Activated naive CD4-positive, alpha-beta T cell treated with Interleukin-2 at 50 U/mL for 16 hours (primary cell): ENCODE results near the gene SPINK14.

ENCODE experiments used
- DNase-seq: peaks from one replicate; pipeline ENCODE4 v3.0.0-alpha.2; 2020

The SPINK14 gene

GRCh38 chr5:148168246-148168645 is at the start of gene SPINK14:
Gene SPINK14, plus strand, starts transcription at chr5:148168546. Its CDS starts 1,187 bp downstream, at chr5:148169733.
- no peak for DNase-seq

- no peak for DNase-seq
Measured at GRCh38 chr5:148120317-148120716, 48.0 kb upstream of the SPINK14 start.

GRCh38 chr5:148125641-148126040 is 42.7 kb upstream of the SPINK14 start:
- no peak for DNase-seq

- no peak for DNase-seq
Measured at GRCh38 chr5:148135091-148136048, 33.0 kb upstream of the SPINK14 start.

DNA sequence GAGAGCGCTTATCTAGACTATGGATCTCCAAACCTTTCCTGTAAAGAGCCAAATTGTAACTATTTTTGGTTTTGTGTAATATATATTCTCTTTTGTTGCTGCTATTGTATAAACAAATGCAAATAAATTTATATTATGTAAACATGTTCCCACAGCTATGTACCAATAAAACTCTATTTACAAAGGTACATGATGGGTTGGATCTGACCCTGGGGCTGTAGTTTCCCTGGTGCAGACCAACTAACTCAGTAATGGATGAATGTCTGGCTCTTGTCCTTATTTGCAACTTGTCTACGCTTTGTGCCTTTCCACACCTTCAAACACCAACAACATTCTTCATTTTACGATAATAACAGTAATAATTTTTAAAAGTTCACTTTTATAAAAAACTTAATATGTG is 27.5 kb upstream of the SPINK14 start:
- no peak for DNase-seq

- DNase-seq: no peak
Measured at GRCh38 chr5:148141645-148142044, 26.7 kb upstream of the SPINK14 start.

DNA sequence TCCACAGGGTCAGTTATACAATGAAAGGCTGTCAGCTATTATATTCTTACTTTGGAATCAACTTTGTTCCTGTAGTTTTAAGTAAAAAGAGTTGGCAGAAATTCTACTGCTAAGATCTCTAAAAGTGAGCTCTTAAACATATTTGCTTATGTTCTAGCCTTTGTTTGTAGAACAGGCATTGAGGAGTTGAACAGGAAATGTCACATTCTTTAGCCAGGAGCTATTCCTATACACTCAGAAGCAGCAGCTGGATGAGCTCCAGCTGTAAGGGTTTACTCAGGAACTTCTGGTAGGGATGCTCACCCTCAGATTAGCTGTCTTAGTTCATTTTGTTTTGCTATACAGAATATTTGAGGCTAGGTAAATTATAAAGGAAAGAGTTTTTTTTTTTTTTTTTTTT is 22.4 kb upstream of the SPINK14 start:
- DNase-seq: no peak

DNA sequence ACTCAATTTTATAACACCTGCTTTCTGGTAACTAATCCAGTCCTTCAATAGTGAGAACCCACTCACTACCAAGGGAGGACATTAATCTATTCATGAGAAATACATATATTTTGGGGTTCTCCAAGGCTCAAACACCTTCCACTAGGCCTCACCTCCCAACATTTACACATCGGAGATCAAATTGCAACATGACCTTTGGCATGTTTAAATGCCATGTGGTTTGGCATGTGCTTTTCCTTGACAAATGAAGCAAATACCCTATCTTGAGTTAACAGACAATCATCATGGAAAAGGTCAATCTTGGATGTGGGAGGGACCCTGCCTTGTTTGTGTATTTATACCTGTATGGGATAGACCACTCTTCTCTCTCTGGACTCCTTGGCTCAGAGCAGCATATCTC is 21.9 kb upstream of the SPINK14 start:
- DNase-seq: no peak

DNA sequence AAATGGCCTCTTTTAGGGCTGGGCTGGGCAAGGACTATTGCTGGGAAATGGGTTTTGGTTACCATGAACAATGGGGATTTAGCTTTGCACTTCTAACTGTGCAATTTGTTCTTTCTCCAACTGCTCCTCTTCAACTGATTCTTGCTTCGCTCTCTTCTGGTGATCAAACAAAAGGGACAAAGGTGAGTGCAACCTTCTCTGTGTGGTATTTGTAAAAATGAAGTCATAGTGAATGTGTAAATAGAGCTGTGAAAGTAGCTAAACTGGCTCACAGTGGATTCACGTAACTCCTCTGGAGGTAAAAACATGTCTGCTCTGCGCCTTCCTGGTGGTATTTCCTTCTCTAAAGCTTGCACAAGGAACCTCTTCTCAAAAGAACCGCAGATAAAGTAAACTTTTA is 20.9 kb upstream of the SPINK14 start:
- DNase-seq: no peak

- no peak for DNase-seq
Measured at GRCh38 chr5:148151872-148152271, 16.5 kb upstream of the SPINK14 start.

DNA sequence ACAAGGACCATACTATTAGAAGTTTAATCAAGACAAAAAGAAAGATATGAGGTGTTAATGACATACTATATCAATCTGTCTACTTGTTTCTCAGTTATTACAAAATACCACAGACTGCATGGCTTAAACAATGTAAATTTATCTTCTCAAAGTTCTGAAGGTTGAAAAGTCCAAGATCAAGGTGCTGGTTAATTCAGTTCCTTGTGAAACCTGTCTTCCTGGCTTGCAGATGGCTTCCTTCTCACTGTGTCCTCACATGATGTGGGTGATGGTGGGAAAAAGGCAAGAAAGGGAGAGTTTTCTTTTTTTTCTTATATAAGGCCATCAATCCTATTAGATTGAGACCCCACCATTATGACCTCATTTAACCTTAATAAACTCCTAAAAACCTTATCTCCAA is 15.6 kb upstream of the SPINK14 start:
- no peak for DNase-seq

- no peak for DNase-seq
Measured at GRCh38 chr5:148156609-148157008, 11.7 kb upstream of the SPINK14 start.

GRCh38 chr5:148162038-148162437 is 6.3 kb upstream of the SPINK14 start:
- no peak for DNase-seq

GRCh38 chr5:148163345-148163744 is 5.0 kb upstream of the SPINK14 start:
- no peak for DNase-seq

DNA sequence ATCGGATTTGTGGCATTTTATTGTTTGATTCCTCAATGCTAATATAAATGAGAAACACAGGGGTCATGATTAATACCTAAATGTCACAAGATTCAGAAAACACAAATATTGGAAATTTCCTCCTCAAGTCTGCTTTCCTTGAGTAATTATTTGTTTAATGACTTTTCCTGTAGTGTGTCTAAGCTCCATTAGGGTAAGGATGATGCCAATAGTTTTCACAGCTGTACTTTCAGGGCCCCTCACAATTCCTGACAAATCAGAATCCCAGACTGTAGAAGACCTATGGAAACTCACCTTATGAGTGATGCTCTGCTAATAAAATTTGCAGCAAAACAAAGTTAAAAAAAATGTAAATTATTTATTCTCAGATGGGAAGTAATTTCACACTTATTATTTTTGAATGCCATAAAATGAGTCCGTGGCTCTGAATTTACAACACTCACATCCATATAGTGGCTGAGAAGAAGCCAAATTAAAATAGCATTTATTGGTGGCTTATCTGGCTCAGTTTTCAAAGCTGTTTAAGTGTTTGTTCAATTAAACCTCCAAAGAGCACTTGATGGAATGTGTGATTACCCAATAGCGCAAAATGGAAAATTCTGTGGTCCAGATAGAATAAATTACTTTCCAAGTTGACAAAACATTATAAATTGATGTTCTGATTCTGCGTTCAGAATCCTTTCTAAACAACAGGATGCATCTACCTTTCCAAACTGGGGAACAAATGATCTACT is 1.6 kb upstream of the SPINK14 start:
- DNase-seq: no peak

DNA sequence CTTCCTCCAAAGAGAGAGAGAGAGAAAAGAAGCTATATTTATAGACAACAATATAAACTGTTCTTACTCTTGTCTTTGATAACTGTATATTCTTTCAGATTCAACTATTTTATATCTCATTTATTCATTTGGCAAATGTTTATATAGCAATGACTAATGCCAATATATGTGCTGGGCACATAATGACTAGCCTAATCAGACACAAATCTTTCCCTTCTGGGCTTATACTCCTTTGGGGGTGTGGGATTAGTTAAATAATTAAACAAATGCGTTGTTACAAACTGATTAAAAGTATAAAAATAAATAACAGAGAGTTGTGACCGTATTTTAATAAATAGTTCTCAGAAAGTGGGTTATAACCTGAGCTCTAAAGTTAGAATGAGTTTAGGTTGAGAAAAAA is 4.0 kb downstream of the SPINK14 start:
- DNase-seq: no peak

DNA sequence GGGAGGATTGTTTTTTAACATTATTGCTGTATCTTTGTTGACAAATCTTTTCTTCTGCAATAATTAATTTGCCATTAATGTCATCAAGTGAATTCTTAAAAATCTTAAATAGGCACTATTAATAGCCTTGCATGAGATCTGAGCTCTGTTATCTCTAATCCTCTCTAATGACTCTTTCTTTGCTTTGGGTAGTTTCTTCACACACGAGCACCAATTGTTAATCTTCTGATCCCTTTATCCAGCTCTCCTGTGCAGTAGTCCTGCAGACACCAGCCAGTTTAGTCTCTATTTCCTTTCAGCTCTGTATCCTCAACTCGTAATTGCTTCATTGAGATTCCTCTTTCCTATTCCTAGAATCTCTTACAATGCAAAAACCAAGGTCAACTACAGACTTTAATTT is 8.1 kb downstream of the SPINK14 start:
- no peak for DNase-seq

- no peak for DNase-seq
Measured at GRCh38 chr5:148177207-148177606, 8.9 kb downstream of the SPINK14 start.

GRCh38 chr5:148179234-148179824 is 11.0 kb downstream of the SPINK14 start:
- DNase-seq: no peak

- no peak for DNase-seq
Measured at GRCh38 chr5:148186248-148187003, 18.1 kb downstream of the SPINK14 start.

GRCh38 chr5:148191010-148191409 is 22.7 kb downstream of the SPINK14 start:
- DNase-seq: no peak

DNA sequence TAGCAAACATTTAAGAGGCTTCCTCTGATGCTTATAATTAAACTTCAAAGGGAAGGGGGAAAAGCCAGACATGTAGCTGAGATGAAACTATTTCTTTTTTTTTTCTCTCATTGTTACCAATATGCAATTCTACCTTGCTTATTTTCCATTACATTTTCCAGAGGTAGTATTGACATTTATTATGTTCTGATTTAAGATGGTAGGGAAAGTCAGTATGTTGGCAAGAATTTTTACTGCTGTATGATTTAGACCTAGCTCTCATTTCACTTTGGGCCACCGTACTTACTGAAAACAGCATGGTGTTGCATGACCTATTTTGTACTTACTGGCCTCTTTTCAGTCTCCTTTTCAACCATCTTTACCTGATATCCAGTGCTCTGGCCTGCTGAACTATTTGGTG is 24.9 kb downstream of the SPINK14 start:
- no peak for DNase-seq

- no peak for DNase-seq
Measured at GRCh38 chr5:148201151-148201550, 32.8 kb downstream of the SPINK14 start.
